GM23248 (cell line): ENCODE data around the gene ELAVL4. TPM values are rescaled to one million over a fixed set of nuclear protein-coding genes. Genes with fewer than 3 reads are reported as not detected.
"Not testable (repeated sequence)": the region's sequence is repeated elsewhere in the genome, so short reads cannot be mapped to it uniquely, and the experiment has no call there.

ENCODE experiments used
- DNase-seq: peaks from one replicate; pipeline ENCODE4 v3.0.0-alpha.2; 2015
- H2AFZ ChIP-seq: fragments of 200-600 bp; sonication (generic); 2 replicates; pipeline ENCODE4 v1.6.1; 2016; ENCODE audit warnings: antibody characterized with exemption
- H3F3A ChIP-seq: fragments of 200-600 bp; sonication (generic); 2 replicates; pipeline ENCODE4 v1.6.1; 2016; ENCODE audit warnings: mild to moderate bottlenecking, antibody characterized with exemption, mixed run types; ENCODE audit not compliant: insufficient read depth
- H3K27ac ChIP-seq: fragments of 200-600 bp; sonication (generic); 2 replicates; pipeline ENCODE4 v1.5.1; 2016; ENCODE audit warnings: mild to moderate bottlenecking
- H3K27me3 ChIP-seq: fragments of 200-600 bp; sonication (generic); replicated peaks from 2 replicates; pipeline ENCODE4 v1.6.1; 2016; ENCODE audit warnings: mild to moderate bottlenecking; ENCODE audit not compliant: insufficient read depth
- H3K36me3 ChIP-seq: fragments of 200-600 bp; sonication (generic); 2 replicates; pipeline ENCODE4 v1.6.1; 2016; ENCODE audit warnings: low read depth, mild to moderate bottlenecking
- H3K4me1 ChIP-seq: fragments of 200-600 bp; sonication (generic); 2 replicates; pipeline ENCODE4 v1.6.1; 2016; ENCODE audit warnings: mild to moderate bottlenecking; ENCODE audit not compliant: insufficient read depth
- H3K4me2 ChIP-seq: fragments of 200-600 bp; sonication (generic); one replicate; pipeline ENCODE4 v1.6.1; 2016; ENCODE audit warnings: mild to moderate bottlenecking; ENCODE audit not compliant: unreplicated experiment
- H3K4me3 ChIP-seq: fragments of 200-600 bp; sonication (generic); 2 replicates; pipeline ENCODE4 v1.5.1; 2016; ENCODE audit warnings: mild to moderate bottlenecking
- H3K79me2 ChIP-seq: fragments of 200-600 bp; sonication (generic); 2 replicates; pipeline ENCODE4 v1.6.1; 2016; ENCODE audit warnings: mild to moderate bottlenecking; ENCODE audit not compliant: insufficient read depth
- H3K9ac ChIP-seq: fragments of 200-600 bp; sonication (generic); 2 replicates; pipeline ENCODE4 v1.6.1; 2016; ENCODE audit warnings: mild to moderate bottlenecking
- H3K9me2 ChIP-seq: fragments of 200-600 bp; sonication (generic); 2 replicates; pipeline ENCODE4 v1.6.1; 2016; ENCODE audit warnings: mixed run types, mild to moderate bottlenecking, moderate library complexity; ENCODE audit not compliant: insufficient read depth
- H3K9me3 ChIP-seq: fragments of 200-600 bp; sonication (generic); one replicate; pipeline ENCODE4 v1.6.1; 2017; ENCODE audit warnings: low read depth
- H4K20me1 ChIP-seq: fragments of 200-600 bp; sonication (generic); 2 replicates; pipeline ENCODE4 v1.6.0; 2016; ENCODE audit not compliant: insufficient read depth
- EZH2 ChIP-seq: fragments of 200-600 bp; sonication (generic); IDR thresholded peaks from 2 replicates; pipeline ENCODE4 v1.6.1; 2018; ENCODE audit warnings: antibody characterized with exemption, mild to moderate bottlenecking; ENCODE audit not compliant: insufficient read depth, poor library complexity, severe bottlenecking
- EZH2phosphoT487 ChIP-seq: fragments of 200-600 bp; sonication (generic); IDR thresholded peaks from 2 replicates; pipeline ENCODE4 v1.6.1; 2018; ENCODE audit warnings: antibody characterized with exemption, moderate library complexity, mild to moderate bottlenecking, low read depth; ENCODE audit not compliant: insufficient read depth
- WGBS, 2 experiments: methylation state at CpG; one replicate each; pipeline ENCODE4 v1.1.6; 2015 to 2017; ENCODE audit warnings: low lambda C conversion rate in 2 of 2, low coverage in 1 of 2; ENCODE audit errors: missing lambda C conversion rate in 2 of 2; 5-methylcytosine and 5-hydroxymethylcytosine counted together
- in situ Hi-C: fragments of 300-500 bp; cut with MboI; formaldehyde crosslinking; loops from 2 replicates; pipeline ENCODE4 v1.15.0; 2020
- polyA plus RNA-seq: library from polyadenylated mRNA; unstranded; fragments of >200 nt; fragmentation: Nextera tagmentation; extraction: Ambion mirVana; gene quantifications from 2 replicates; pipeline ENCODE4 v1.2.1, GENCODE V29; 2016
- total RNA-seq: library from RNA; depleted of rRNA; stranded (reverse); fragments of >200 nt; shearing (Covaris generic); gene quantifications from 2 replicates; pipeline ENCODE4 v1.2.3, GENCODE V29; 2014

ELAVL4 gene
- total and polyA plus RNA-seq, 2 experiments from 2014 or later: 0.18 TPM; not detected in 1

DNA sequence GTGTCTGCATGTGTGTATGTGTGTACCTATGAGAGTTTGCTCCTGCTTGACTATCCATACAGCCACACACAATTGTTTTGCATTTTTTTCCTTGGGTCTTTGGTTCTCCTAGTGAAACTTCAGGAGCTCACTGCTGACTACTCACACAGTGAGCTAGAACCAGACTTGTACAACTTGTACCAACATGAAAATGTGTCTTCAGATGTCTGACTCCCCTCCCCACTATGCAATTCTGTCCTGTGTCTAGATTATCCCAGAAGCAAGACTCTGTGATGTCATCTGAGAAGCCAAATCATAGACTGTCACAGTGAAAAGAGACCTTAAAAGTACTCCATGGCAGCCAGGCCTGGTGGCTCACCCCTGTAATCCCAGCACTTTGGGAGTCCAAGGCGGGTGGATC lies 49.7 kb downstream of the ELAVL4 start:
- Histone ChIP-seq H3K27ac (no peak overlapping the region), H2AFZ (no peak overlapping the region), H3K9me3 (no peaks in the 10 kb centered on the region), H3K27me3 (no peaks in the 10 kb centered on the region), H3K4me2 (no peak overlapping the region), H3K4me3 (no peak overlapping the region), H3K9me2 (no peaks in the 10 kb centered on the region), H4K20me1 (no peaks in the 10 kb centered on the region), H3K79me2 (no peaks in the 10 kb centered on the region), H3F3A (no peaks in the 10 kb centered on the region), H3K36me3 (no peaks in the 10 kb centered on the region), H3K4me1 (no peaks in the 10 kb centered on the region), H3K9ac (no peak overlapping the region)
- 14 to 16% methylated on average over 1 of the region's 1 CpG for WGBS, 2 experiments
- TF ChIP-seq EZH2phosphoT487: no peak
- TF ChIP-seq EZH2: no peak
- in situ Hi-C loops: no loop called here
- DNase-seq: no peak

DNA sequence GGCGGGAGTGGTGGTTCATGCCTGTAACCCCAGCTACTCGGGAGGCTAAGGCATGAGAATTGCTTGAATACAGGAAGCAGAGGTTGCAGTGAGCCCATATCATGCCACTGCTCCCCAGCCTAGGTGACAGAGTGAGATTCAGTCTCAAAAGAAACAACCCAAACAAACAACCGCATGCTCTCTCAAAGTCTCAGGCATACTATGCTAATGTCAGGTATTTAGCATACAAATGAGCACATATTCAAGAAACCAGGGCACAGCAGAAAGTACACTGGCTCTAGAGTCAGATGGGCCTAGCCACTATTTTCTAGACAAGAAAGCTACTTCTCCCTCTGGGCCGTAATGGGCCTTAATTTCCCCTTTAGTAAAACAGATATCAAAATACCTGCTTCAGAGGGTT lies 55.0 kb downstream of the ELAVL4 start:
- Histone ChIP-seq H3K9me3 (no peaks in the 10 kb centered on the region), H3K79me2 (no peaks in the 10 kb centered on the region), H4K20me1 (no peaks in the 10 kb centered on the region), H3K36me3 (no peaks in the 10 kb centered on the region), H3K4me1 (no peaks in the 10 kb centered on the region), H3K27ac (no peak overlapping the region), H3K4me3 (no peak overlapping the region), H3K27me3 (no peaks in the 10 kb centered on the region), H2AFZ (no peak overlapping the region), H3K9ac (no peak overlapping the region), H3F3A (no peaks in the 10 kb centered on the region), H3K4me2 (no peak overlapping the region), H3K9me2 (no peaks in the 10 kb centered on the region)
- DNase-seq: no peak
- in situ Hi-C loops: no loop called here
- TF ChIP-seq EZH2 (no peak), EZH2phosphoT487 (no peak)
- WGBS, 2 experiments: 40 to 45% methylated on average over 4 of the region's 4 CpGs

DNA sequence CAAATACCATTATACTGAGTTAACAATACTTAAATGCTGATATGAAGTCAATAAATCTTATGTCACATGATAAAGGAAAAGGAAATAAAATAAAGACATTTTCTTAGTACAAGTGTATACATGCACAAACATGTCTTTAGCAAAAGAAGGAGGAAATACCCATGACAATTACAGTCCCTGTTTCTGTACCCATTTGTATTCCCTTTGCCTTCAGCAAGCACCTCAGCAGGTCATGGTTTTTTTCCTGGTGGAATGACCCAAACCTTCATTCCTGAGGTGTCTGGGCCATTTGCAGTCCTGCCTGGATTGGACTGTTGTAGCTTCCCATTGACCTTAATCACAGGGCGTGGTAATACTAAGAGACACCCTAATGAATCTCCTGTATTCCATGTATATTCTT lies 57.6 kb downstream of the ELAVL4 start:
- H4K20me1 ChIP-seq, H3K4me3 ChIP-seq, DNase-seq, H3K36me3 ChIP-seq, H3K4me1 ChIP-seq, H3K27me3 ChIP-seq, H3K9me2 ChIP-seq, H3K79me2 ChIP-seq, H3K27ac ChIP-seq, H3F3A ChIP-seq, H3K9me3 ChIP-seq, H3K9ac ChIP-seq, H3K4me2 ChIP-seq, H2AFZ ChIP-seq, in situ Hi-C loops: not testable (repeated sequence)
- 14 to 31% methylated on average over 1 of the region's 1 CpG for WGBS, 2 experiments

GRCh38 chr1:50172299-50172698 lies 63.6 kb downstream of the ELAVL4 start:
- TF ChIP-seq EZH2 (no peak), EZH2phosphoT487 (no peak)
- Histone ChIP-seq H2AFZ (no peak overlapping the region), H3K36me3 (no peaks in the 10 kb centered on the region), H3K27ac (no peak overlapping the region), H3K9me2 (no peaks in the 10 kb centered on the region), H3F3A (no peaks in the 10 kb centered on the region), H4K20me1 (no peaks in the 10 kb centered on the region), H3K4me3 (no peak overlapping the region), H3K9me3 (no peaks in the 10 kb centered on the region), H3K4me2 (no peak overlapping the region), H3K27me3 (no peaks in the 10 kb centered on the region), H3K79me2 (no peaks in the 10 kb centered on the region), H3K9ac (no peak overlapping the region), H3K4me1 (no peaks in the 10 kb centered on the region)
- DNase-seq: no peak
- in situ Hi-C loops: no loop called here
- WGBS, 2 experiments: 23 to 48% methylated on average over 1 of the region's 1 CpG

DNA sequence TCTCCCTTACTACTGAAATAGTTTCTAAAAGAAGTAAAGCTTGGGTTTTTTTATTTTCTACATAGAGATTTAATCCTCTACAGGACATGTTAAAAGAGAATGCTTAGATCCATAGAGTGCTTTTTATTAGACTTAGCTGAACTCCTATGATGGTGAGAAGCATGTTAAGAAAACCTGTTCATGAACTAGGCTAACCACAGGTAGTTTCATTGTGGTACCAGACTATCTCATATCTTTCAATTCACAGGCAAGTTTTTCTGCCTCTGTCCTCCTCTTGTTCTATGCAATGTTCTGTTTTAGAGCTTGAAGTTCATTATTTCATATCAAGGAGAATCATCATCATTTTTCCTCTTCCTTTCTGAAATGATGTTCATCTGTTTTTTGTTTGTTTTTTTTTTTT lies 65.4 kb downstream of the ELAVL4 start:
- Histone ChIP-seq H3K4me1 (no peaks in the 10 kb centered on the region), H3K4me2 (no peak overlapping the region), H3K9ac (no peak overlapping the region), H3K9me3 (no peaks in the 10 kb centered on the region), H3K79me2 (no peaks in the 10 kb centered on the region), H3K27me3 (no peaks in the 10 kb centered on the region), H4K20me1 (no peaks in the 10 kb centered on the region), H3K4me3 (no peak overlapping the region), H3K36me3 (no peaks in the 10 kb centered on the region), H3F3A (no peaks in the 10 kb centered on the region), H3K9me2 (no peaks in the 10 kb centered on the region), H2AFZ (no peak overlapping the region), H3K27ac (no peak overlapping the region)
- in situ Hi-C loops: no loop called here
- TF ChIP-seq EZH2phosphoT487: no peak
- no peak for TF ChIP-seq EZH2
- no peak for DNase-seq
